Gastrocnemius medialis (tissue), 4 donors: Measurements from ENCODE around the gene CRNKL1. TPM values are rescaled to one million over a fixed set of nuclear protein-coding genes. Genes with fewer than 3 reads are reported as not detected.

Experiments
- ATAC-seq, 2 donors: fragments of 150-250 bp; one replicate each; pipeline ENCODE4 v1.9.1; 2016
- DNase-seq, 2 donors: peaks; one replicate each; pipeline ENCODE4 v3.0.0-alpha.2; 2019
- H3K27ac ChIP-seq, 4 donors: fragments of 200-600 bp; sonication (generic); 1 replicate in 1 of 4; 2 replicates in 3 of 4; pipeline ENCODE4 v1.5.1; 2016 to 2018; ENCODE audit warnings: mild to moderate bottlenecking in 2 of 4, moderate library complexity in 1 of 4
- H3K27me3 ChIP-seq, 3 donors: fragments of 200-600 bp; sonication (generic) in 2 of 3; 1 replicate in 1 of 3; 2 replicates in 2 of 3; pipeline versions ENCODE4 v1.5.1 to v1.6.0; 2016 to 2019; ENCODE audit warnings: mild to moderate bottlenecking in 1 of 3, moderate library complexity in 1 of 3
- H3K36me3 ChIP-seq, 2 donors: fragments of 200-600 bp; sonication (generic) in 1 of 2; one replicate each; pipeline ENCODE4 v1.5.1; 2017 to 2018
- H3K4me1 ChIP-seq, 2 donors: fragments of 200-600 bp; sonication (generic) in 1 of 2; one replicate each; pipeline ENCODE4 v1.5.1; 2016 to 2017; ENCODE audit warnings: mild to moderate bottlenecking in 2 of 2
- H3K4me3 ChIP-seq, 4 donors: fragments of 200-600 bp; sonication (generic) in 3 of 4; 1 replicate in 1 of 4; 2 replicates in 3 of 4; pipeline ENCODE4 v1.5.1; 2016 to 2019; ENCODE audit warnings: mild to moderate bottlenecking in 2 of 4
- H3K9me3 ChIP-seq, 3 donors: fragments of 200-600 bp; sonication (generic) in 2 of 3; 1 replicate in 1 of 3; 2 replicates in 2 of 3; pipeline ENCODE4 v1.5.1; 2016 to 2019
- CTCF ChIP-seq, 5 experiments: fragments of 450-650 bp in 3 of 5; fragments of 200-600 bp in 2 of 5; sonication (generic) in 2 of 5; IDR thresholded peaks in 4 of 5; conservative IDR thresholded peaks in 1 of 5; 1 replicate in 4 of 5; 2 replicates in 1 of 5; pipeline ENCODE4 v1.5.1; 2016 to 2019; ENCODE audit warnings: antibody characterized with exemption in 5 of 5, mild to moderate bottlenecking in 3 of 5, moderate library complexity in 3 of 5
- POLR2A ChIP-seq, 2 donors: fragments of 450-650 bp; IDR thresholded peaks; one replicate each; pipeline ENCODE4 v1.6.1; 2017; ENCODE audit warnings: antibody characterized with exemption in 2 of 2, mild to moderate bottlenecking in 2 of 2, moderate library complexity in 2 of 2
- in situ Hi-C, 4 donors: fragments of 200-750 bp; cut with MboI; loops; one replicate each; pipeline versions ENCODE4 v1.15.0 to v1.8.0; 2017; ENCODE audit warnings: low sequenced_read_pairs in 4 of 4
- intact Hi-C: fragments of 100-400 bp; cut with DNase I; formaldehyde crosslinking; loops from one replicate; pipeline ENCODE4 v1.15.1; 2023; ENCODE audit warnings: low total_unique reads
- total RNA-seq, 4 donors: library from RNA; depleted of rRNA; stranded (reverse); fragments of >200 nt; gene quantifications; one replicate each; pipeline versions ENCODE4 v1.1.0 to v1.2.3, GENCODE V29; 2016

CRNKL1 gene
- total RNA-seq, 4 donors from 2014 or later: 32.2 to 45.3 (median 39.2) TPM

GRCh38 chr20:20000211-20000968 lies 51.9 kb downstream of the CRNKL1 start:
- no peaks in the 10 kb centered on the region for H3K9me3 ChIP-seq
- DNase-seq (no peak), ATAC-seq (no peak)
- H3K36me3 ChIP-seq: peaks cover 0 to 21% of the 10 kb centered on the region in 2 donors
- no peak overlapping the region for H3K4me3 ChIP-seq
- no peaks in the 10 kb centered on the region for H3K27me3 ChIP-seq
- TF ChIP-seq POLR2A (IDR thresholded peaks at IDR 0.05): no peak
- no peak for TF ChIP-seq CTCF (IDR thresholded peaks at IDR 0.05 in 4 of 5, conservative IDR thresholded peaks at IDR 0.05 in 1 of 5)
- peak overlapping the region in 3 of 4 donors; percentile 27 to 86 (median 82) for H3K27ac ChIP-seq
- in situ Hi-C loops: no loop called here
- peaks cover 50 to 70% of the 10 kb centered on the region in 2 donors for H3K4me1 ChIP-seq
- intact Hi-C loops: no loop called here

- in situ Hi-C loops (loop anchor here (5.0 to 10.0 kb wide), 5 partner anchors 212 to 307 kb away; no protein-coding TSS in a partner anchor), intact Hi-C loops (loop anchor here (5.0 kb wide), 1 partner anchor 112 kb away; no protein-coding TSS in a partner anchor)
- no peaks in the 10 kb centered on the region for H3K9me3 ChIP-seq
- peaks cover 0 to 21% of the 10 kb centered on the region in 2 donors for H3K36me3 ChIP-seq
- ATAC-seq (no peak), DNase-seq (no peak)
- no peak overlapping the region for H3K4me3 ChIP-seq
- H3K4me1 ChIP-seq: peaks cover 58 to 78% of the 10 kb centered on the region in 2 donors
- no peak for TF ChIP-seq CTCF (IDR thresholded peaks at IDR 0.05 in 4 of 5, conservative IDR thresholded peaks at IDR 0.05 in 1 of 5)
- no peak for TF ChIP-seq POLR2A (IDR thresholded peaks at IDR 0.05)
- no peaks in the 10 kb centered on the region for H3K27me3 ChIP-seq
- H3K27ac ChIP-seq: peak overlapping the region in 2 of 4 donors; percentile 82 to 86
Observed at GRCh38 chr20:19998990-19999705, 53.1 kb downstream of the CRNKL1 start.

- peak; percentile 50 to 72 for ATAC-seq
Observed at GRCh38 chr20:19996917-19997316, 55.3 kb downstream of the CRNKL1 start.

GRCh38 chr20:19996222-19996621 lies 56.0 kb downstream of the CRNKL1 start:
- in situ Hi-C loops: loop anchor here (5.0 to 10.0 kb wide), 5 partner anchors 209 to 304 kb away; no protein-coding TSS in a partner anchor
- H3K4me3 ChIP-seq: no peak overlapping the region
- ATAC-seq (no peak), DNase-seq (no peak)
- TF ChIP-seq POLR2A (IDR thresholded peaks at IDR 0.05) (no peak), CTCF (IDR thresholded peaks at IDR 0.05 in 4 of 5, conservative IDR thresholded peaks at IDR 0.05 in 1 of 5) (no peak)
- intact Hi-C loops: loop anchor here (1.0 to 5.0 kb wide), 2 partner anchors 109 to 211 kb away; no protein-coding TSS in a partner anchor
- H3K9me3 ChIP-seq: no peaks in the 10 kb centered on the region
- peaks cover 0 to 21% of the 10 kb centered on the region in 2 donors for H3K36me3 ChIP-seq
- H3K4me1 ChIP-seq: peaks cover 54 to 80% of the 10 kb centered on the region in 2 donors
- no peaks in the 10 kb centered on the region for H3K27me3 ChIP-seq
- H3K27ac ChIP-seq: peak overlapping the region; percentile 80 to 91 (median 82)

More at GRCh38 chr20:19996917-19997316, 55.3 kb downstream of the CRNKL1 start:
- Histone ChIP-seq H3K9me3 (no peaks in the 10 kb centered on the region), H3K4me1 (peaks cover 52 to 78% of the 10 kb centered on the region in 2 donors), H3K4me3 (peak overlapping the region; percentile 29 to 41 (median 33)), H3K27me3 (no peaks in the 10 kb centered on the region), H3K27ac (peak overlapping the region; percentile 80 to 91 (median 82)), H3K36me3 (peaks cover 0 to 21% of the 10 kb centered on the region in 2 donors)
- peak in 1 of 2 donors; percentile 59 for DNase-seq
- TF ChIP-seq POLR2A (IDR thresholded peaks at IDR 0.05): peak in 1 of 2 donors; percentile 43
- no peak for TF ChIP-seq CTCF (IDR thresholded peaks at IDR 0.05 in 4 of 5, conservative IDR thresholded peaks at IDR 0.05 in 1 of 5)
- intact Hi-C loops: loop anchor here (1.0 to 5.0 kb wide), 2 partner anchors 110 to 212 kb away; no protein-coding TSS in a partner anchor
- in situ Hi-C loops: loop anchor here (5.0 to 10.0 kb wide), 5 partner anchors 210 to 305 kb away; no protein-coding TSS in a partner anchor
